ENCODE results near the gene TM4SF4. TPM values are rescaled to one million over a fixed set of nuclear protein-coding genes. Genes with fewer than 3 reads are reported as not detected.

TM4SF4 gene
- total RNA-seq, 5 donors from 2014 or later (not counting 1 experiment from before 2014, with no cell fraction given): 0.85 to 1.1 (median 0.86) TPM; not detected in 2

DNA sequence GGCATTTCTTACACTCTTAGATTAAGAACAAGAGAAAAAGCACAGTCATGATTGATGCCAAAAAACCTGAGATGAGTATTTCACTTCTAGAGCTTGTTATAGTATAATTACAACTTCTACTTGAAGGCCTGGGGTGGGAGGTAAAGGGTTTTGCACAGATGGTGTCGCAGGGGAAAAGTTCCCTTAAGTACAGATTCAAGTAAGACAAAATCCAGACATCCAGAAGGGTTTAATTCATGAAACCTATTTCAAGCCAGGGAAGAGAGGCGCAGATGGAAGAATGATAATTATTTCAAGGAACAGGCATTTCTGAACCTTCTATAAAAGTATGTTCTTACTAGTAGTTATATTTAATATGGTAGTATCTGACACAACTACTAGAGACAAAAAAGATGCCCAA is 70.6 kb downstream of the TM4SF4 start:
- no peak for ATAC-seq (replicated peaks in 1 of 4)
- H3K27me3 Mint-ChIP-seq: peaks cover 4 to 15% of the 10 kb centered on the region in 2 donors
- H3K9me3 Mint-ChIP-seq: no peaks in the 10 kb centered on the region
- no CpG with 5 or more reads among the region's 2 CpGs for WGBS (ENCODE audit: insufficient coverage)
- ChIA-PET CTCF (no interaction called here), POLR2A (no interaction called here)
- DNase-seq: no peak
- H3K27ac Mint-ChIP-seq: no peak overlapping the region
- Histone ChIP-seq H3K4me1 (ENCODE audit: control insufficient read depth in 1 of 2, extremely low read depth in 1 of 2, insufficient read depth in 2 of 2, low read length in 2 of 2) (no peaks in the 10 kb centered on the region), H3K27me3 (replicated peaks in 1 of 2; ENCODE audit: control insufficient read depth in 2 of 2, extremely low read depth in 1 of 2, insufficient read depth in 2 of 2, low read length in 1 of 2) (no peaks in the 10 kb centered on the region), H3K4me3 (ENCODE audit: control insufficient read depth in 1 of 2, extremely low read depth in 1 of 2, low read length in 1 of 2) (no peak overlapping the region), H3K36me3 (ENCODE audit: control insufficient read depth in 2 of 2, extremely low read depth in 1 of 2, insufficient read depth in 1 of 2, low read length in 1 of 2) (no peaks in the 10 kb centered on the region), H3K9me3 (no peaks in the 10 kb centered on the region), H3K27ac (ENCODE audit: low read length) (no peak overlapping the region)
- no peaks in the 10 kb centered on the region for H3K36me3 Mint-ChIP-seq
- H3K4me3 Mint-ChIP-seq: no peak overlapping the region
- H3K4me1 Mint-ChIP-seq: no peaks in the 10 kb centered on the region

DNA sequence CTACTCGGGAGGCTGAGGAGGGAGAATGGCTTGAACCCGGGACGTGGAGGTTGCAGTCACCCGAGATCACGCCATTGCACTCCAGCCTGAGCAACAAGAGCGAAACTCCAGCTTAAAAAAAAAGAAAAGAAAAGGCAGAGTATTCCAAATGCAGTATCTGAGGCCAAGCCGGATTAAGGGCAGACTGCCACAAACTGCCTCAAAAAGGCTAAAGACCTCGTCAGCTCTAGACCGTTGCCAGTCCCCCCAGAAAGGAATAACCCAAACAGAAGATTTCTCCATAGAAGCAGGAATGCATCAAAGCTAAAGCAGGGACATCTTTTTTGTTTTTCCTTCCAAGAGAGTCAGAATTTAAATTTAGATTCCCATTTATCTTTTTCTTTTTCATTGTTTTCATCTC is 72.9 kb downstream of the TM4SF4 start:
- ChIA-PET CTCF (interaction anchor here in 1 of 2 donors (0.7 kb wide), 1 partner anchor 14 kb away, joined by 3 read pairs; no protein-coding TSS in a partner anchor), POLR2A (interaction anchor here in 1 of 2 donors (0.7 kb wide), 1 partner anchor 1420 kb away, joined by 4 read pairs; no protein-coding TSS in a partner anchor)
- no peaks in the 10 kb centered on the region for H3K4me1 Mint-ChIP-seq
- H3K27ac Mint-ChIP-seq: no peak overlapping the region
- 93% methylated on average over 4 of the region's 9 CpGs for WGBS (ENCODE audit: insufficient coverage)
- Histone ChIP-seq H3K4me1 (ENCODE audit: control insufficient read depth in 1 of 2, extremely low read depth in 1 of 2, insufficient read depth in 2 of 2, low read length in 2 of 2) (no peaks in the 10 kb centered on the region), H3K36me3 (ENCODE audit: control insufficient read depth in 2 of 2, extremely low read depth in 1 of 2, insufficient read depth in 1 of 2, low read length in 1 of 2) (no peaks in the 10 kb centered on the region), H3K27ac (ENCODE audit: low read length) (no peak overlapping the region), H3K9me3 (no peaks in the 10 kb centered on the region), H3K4me3 (ENCODE audit: control insufficient read depth in 1 of 2, extremely low read depth in 1 of 2, low read length in 1 of 2) (no peak overlapping the region), H3K27me3 (replicated peaks in 1 of 2; ENCODE audit: control insufficient read depth in 2 of 2, extremely low read depth in 1 of 2, insufficient read depth in 2 of 2, low read length in 1 of 2) (no peaks in the 10 kb centered on the region)
- no peaks in the 10 kb centered on the region for H3K36me3 Mint-ChIP-seq
- ATAC-seq (replicated peaks in 1 of 4) (no peak), DNase-seq (no peak)
- peaks cover 4 to 10% of the 10 kb centered on the region in 2 donors for H3K27me3 Mint-ChIP-seq
- H3K9me3 Mint-ChIP-seq: no peaks in the 10 kb centered on the region
- H3K4me3 Mint-ChIP-seq: no peak overlapping the region

DNA sequence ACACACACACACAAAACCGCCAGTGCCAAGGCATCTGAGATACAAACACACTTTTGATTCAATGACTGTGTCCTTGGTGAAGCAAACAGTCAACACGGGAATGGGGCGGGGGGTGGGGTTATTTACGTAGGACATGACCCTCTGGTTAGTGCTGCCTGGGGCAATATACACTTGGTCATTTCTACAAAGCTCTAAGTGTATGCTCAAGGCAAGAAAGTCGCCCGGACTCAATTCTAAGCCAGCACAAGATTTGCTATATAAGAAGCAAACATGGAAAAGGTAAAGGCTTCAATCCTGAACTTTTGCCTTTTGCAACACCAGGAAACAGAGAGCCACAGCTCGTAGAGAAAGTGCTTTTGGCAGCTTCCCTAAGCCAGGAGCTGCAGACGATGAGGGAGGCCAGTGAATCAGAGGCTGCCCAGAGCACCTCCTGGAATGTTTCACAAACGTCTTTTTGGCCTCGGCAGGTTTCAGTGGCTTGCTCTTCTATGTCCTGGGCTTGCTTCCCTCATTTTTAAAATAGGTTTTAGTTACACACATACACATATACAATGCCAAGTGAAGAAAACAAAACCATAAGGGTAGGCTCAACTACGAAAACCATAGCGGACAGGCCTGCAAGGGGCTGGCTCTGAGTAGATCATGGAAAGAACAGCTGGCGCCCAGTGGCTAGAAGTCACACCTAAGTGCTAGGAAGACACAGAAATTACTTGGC is 73.6 kb downstream of the TM4SF4 start:
- Mint-ChIP-seq H3K9me3 (no peaks in the 10 kb centered on the region), H3K36me3 (no peaks in the 10 kb centered on the region), H3K4me1 (no peaks in the 10 kb centered on the region), H3K27me3 (peaks cover 4 to 6% of the 10 kb centered on the region in 2 donors), H3K27ac (no peak overlapping the region), H3K4me3 (no peak overlapping the region)
- ATAC-seq (replicated peaks in 1 of 4): no peak
- Histone ChIP-seq H3K27ac (ENCODE audit: low read length) (no peak overlapping the region), H3K4me3 (ENCODE audit: control insufficient read depth in 1 of 2, extremely low read depth in 1 of 2, low read length in 1 of 2) (no peak overlapping the region), H3K9me3 (no peaks in the 10 kb centered on the region), H3K27me3 (replicated peaks in 1 of 2; ENCODE audit: control insufficient read depth in 2 of 2, extremely low read depth in 1 of 2, insufficient read depth in 2 of 2, low read length in 1 of 2) (no peaks in the 10 kb centered on the region), H3K4me1 (ENCODE audit: control insufficient read depth in 1 of 2, extremely low read depth in 1 of 2, insufficient read depth in 2 of 2, low read length in 2 of 2) (no peaks in the 10 kb centered on the region), H3K36me3 (ENCODE audit: control insufficient read depth in 2 of 2, extremely low read depth in 1 of 2, insufficient read depth in 1 of 2, low read length in 1 of 2) (no peaks in the 10 kb centered on the region)
- ChIA-PET POLR2A (no interaction called here), CTCF (no interaction called here)
- WGBS (ENCODE audit: insufficient coverage): 52% methylated on average over 3 of the region's 13 CpGs
- no peak for DNase-seq

DNA sequence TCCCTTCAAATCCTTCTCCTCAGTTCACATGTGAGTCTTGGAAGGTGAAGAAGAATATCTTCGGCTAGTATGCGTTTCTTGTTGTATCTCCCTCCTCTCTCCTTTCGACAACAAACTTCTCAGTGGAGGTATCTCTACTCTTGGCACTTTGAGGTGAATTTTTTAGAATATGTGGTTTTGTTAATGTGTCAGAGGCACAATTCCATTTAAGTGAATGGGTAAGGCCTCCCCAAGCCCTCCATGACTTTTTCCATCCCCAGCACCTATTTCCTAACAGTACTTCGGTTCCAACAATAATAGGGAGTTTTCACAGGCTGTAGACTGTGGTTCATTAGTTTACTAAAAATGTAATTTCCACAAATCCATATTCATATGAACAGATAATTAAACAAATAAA is 74.2 kb downstream of the TM4SF4 start:
- Mint-ChIP-seq H3K4me3 (no peak overlapping the region), H3K27me3 (peaks cover 4 to 6% of the 10 kb centered on the region in 2 donors), H3K36me3 (no peaks in the 10 kb centered on the region), H3K9me3 (no peaks in the 10 kb centered on the region), H3K27ac (no peak overlapping the region), H3K4me1 (no peaks in the 10 kb centered on the region)
- Histone ChIP-seq H3K27ac (ENCODE audit: low read length) (no peak overlapping the region), H3K4me3 (ENCODE audit: control insufficient read depth in 1 of 2, extremely low read depth in 1 of 2, low read length in 1 of 2) (no peak overlapping the region), H3K36me3 (ENCODE audit: control insufficient read depth in 2 of 2, extremely low read depth in 1 of 2, insufficient read depth in 1 of 2, low read length in 1 of 2) (no peaks in the 10 kb centered on the region), H3K27me3 (replicated peaks in 1 of 2; ENCODE audit: control insufficient read depth in 2 of 2, extremely low read depth in 1 of 2, insufficient read depth in 2 of 2, low read length in 1 of 2) (peaks cover 0 to 2% of the 10 kb centered on the region in 2 experiments), H3K9me3 (no peaks in the 10 kb centered on the region), H3K4me1 (ENCODE audit: control insufficient read depth in 1 of 2, extremely low read depth in 1 of 2, insufficient read depth in 2 of 2, low read length in 2 of 2) (no peaks in the 10 kb centered on the region)
- DNase-seq (no peak), ATAC-seq (replicated peaks in 1 of 4) (no peak)
- CTCF ChIA-PET: no interaction called here
- no CpG with 5 or more reads among the region's 4 CpGs for WGBS (ENCODE audit: insufficient coverage)
- POLR2A ChIA-PET: no interaction called here

DNA sequence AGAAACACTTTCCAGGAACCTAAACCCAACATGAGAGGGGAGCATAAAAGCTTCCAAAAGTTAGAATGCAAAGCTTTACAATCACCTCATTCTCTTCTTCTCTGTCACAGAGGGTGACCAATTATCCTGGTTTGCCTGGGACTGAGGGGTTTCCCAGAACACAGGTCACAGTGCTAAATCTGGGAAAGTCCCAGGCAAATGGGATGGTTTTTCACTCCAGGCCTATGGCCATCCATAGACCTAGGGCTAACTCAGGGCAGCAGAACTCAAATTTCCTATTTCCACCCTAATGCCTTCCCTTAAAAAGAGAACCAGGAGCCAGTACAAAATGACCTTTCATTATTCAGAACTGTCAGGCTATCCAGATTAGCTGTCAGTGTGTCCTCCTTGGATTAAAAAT is 77.0 kb downstream of the TM4SF4 start:
- Mint-ChIP-seq H3K36me3 (no peaks in the 10 kb centered on the region), H3K27ac (no peak overlapping the region), H3K4me1 (no peaks in the 10 kb centered on the region), H3K9me3 (no peaks in the 10 kb centered on the region), H3K27me3 (peaks cover 0 to 10% of the 10 kb centered on the region in 2 donors), H3K4me3 (no peak overlapping the region)
- no peak for DNase-seq
- Histone ChIP-seq H3K9me3 (no peaks in the 10 kb centered on the region), H3K36me3 (ENCODE audit: control insufficient read depth in 2 of 2, extremely low read depth in 1 of 2, insufficient read depth in 1 of 2, low read length in 1 of 2) (no peaks in the 10 kb centered on the region), H3K4me3 (ENCODE audit: control insufficient read depth in 1 of 2, extremely low read depth in 1 of 2, low read length in 1 of 2) (no peak overlapping the region), H3K27ac (ENCODE audit: low read length) (no peak overlapping the region), H3K4me1 (ENCODE audit: control insufficient read depth in 1 of 2, extremely low read depth in 1 of 2, insufficient read depth in 2 of 2, low read length in 2 of 2) (no peaks in the 10 kb centered on the region), H3K27me3 (replicated peaks in 1 of 2; ENCODE audit: control insufficient read depth in 2 of 2, extremely low read depth in 1 of 2, insufficient read depth in 2 of 2, low read length in 1 of 2) (peaks cover 0 to 3% of the 10 kb centered on the region in 2 experiments)
- ChIA-PET POLR2A (no interaction called here), CTCF (no interaction called here)
- no peak for ATAC-seq (replicated peaks in 1 of 4)

DNA sequence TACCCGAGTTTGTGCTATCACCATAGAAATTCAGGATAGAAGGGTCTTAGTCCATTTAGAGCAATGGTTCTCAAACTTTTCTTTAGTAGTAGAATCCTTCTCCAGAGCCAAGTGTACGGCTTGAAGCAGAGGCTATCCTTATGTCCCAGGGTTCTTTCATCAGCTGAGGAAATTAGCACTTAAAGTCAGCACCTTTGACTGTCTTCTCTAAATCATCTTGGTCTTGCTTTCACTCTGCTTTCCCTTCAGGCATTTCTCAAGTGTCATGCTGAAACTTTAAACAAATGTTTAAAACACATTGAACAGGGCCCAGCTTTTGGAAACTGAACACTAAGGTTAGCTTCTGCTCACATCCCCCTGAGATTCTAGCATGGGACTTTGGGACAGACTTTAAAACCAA is 78.2 kb downstream of the TM4SF4 start:
- Mint-ChIP-seq H3K27ac (no peak overlapping the region), H3K4me1 (no peaks in the 10 kb centered on the region), H3K36me3 (no peaks in the 10 kb centered on the region), H3K4me3 (no peak overlapping the region), H3K9me3 (no peaks in the 10 kb centered on the region), H3K27me3 (peaks cover 0 to 10% of the 10 kb centered on the region in 2 donors)
- Histone ChIP-seq H3K27me3 (replicated peaks in 1 of 2; ENCODE audit: control insufficient read depth in 2 of 2, extremely low read depth in 1 of 2, insufficient read depth in 2 of 2, low read length in 1 of 2) (peaks cover 0 to 3% of the 10 kb centered on the region in 2 experiments), H3K36me3 (ENCODE audit: control insufficient read depth in 2 of 2, extremely low read depth in 1 of 2, insufficient read depth in 1 of 2, low read length in 1 of 2) (no peaks in the 10 kb centered on the region), H3K4me1 (ENCODE audit: control insufficient read depth in 1 of 2, extremely low read depth in 1 of 2, insufficient read depth in 2 of 2, low read length in 2 of 2) (no peaks in the 10 kb centered on the region), H3K9me3 (no peaks in the 10 kb centered on the region), H3K4me3 (ENCODE audit: control insufficient read depth in 1 of 2, extremely low read depth in 1 of 2, low read length in 1 of 2) (no peak overlapping the region), H3K27ac (ENCODE audit: low read length) (no peak overlapping the region)
- DNase-seq: no peak
- ChIA-PET CTCF (no interaction called here), POLR2A (no interaction called here)
- ATAC-seq (replicated peaks in 1 of 4): no peak
- WGBS (ENCODE audit: insufficient coverage): 100% methylated on average over 1 of the region's 2 CpGs

All from T-cell (primary cell).